Measurements from ENCODE around the gene ACD. TPM values are rescaled to one million over a fixed set of nuclear protein-coding genes. Genes with fewer than 3 reads are reported as not detected.

ACD gene
- total RNA-seq, 1 donor from 2014 or later, result 15.8 TPM

DNA sequence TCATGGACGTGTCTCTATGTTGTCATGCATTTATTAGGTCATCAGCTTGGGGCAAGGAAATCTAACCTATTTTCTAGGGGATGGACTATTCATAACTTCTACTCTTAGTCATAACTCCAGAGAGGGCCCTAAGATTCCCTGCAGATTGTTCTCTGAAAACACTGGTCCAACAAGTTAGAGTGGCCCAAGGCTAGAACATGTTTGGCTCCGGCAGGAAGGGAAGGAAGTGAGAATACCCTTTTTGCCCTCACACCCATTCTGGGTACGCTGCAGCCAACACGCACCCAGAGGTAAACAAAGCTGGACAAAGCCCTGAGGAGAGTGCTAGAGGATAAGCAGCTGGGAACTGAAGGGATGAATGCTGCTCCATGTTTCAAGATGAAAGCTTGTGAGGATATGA is 16.5 kb upstream of the ACD start:
- no peak for DNase-seq (ENCODE audit: low read depth)

DNA sequence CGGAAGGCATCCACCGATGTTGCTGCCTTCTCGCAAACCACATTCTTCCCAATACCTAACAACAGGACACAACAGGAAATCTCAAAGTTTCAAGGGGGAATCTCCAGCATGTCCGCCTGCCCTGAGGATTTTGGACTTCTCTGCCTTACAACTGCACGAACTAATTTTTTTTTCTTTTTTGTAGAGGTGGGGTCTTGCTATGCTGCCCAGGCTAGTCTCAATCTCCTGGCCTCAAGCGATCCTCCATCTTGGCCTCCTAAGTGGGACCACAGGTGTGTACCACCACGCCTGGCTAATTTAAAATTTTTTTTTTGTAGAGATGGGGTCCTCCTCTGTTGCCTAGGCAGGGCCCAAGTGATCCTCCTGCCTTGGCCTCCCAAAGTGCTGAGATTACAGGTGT is 15.9 kb upstream of the ACD start:
- DNase-seq (ENCODE audit: low read depth), result no peak

DNA sequence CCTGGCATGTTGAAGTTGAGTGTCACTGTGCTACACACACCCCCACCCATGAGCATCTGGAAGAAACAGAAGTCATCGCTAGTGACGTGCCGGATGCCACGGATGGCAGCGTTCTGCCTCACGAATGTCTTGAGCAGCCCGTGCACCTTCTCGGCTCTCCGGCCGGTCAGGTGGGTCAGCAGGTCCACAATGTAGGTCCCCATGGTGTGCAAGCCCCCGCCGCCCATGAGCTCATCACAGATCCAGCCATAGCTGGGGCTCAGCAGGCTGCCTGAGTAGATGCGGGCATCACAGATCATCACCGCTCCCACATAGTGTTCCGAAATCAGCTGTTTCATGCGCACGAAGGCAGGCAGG is 15.5 kb upstream of the ACD start:
- no peak for DNase-seq (ENCODE audit: low read depth)

- no peak for DNase-seq (ENCODE audit: low read depth)
These were observed 15.0 kb upstream of the ACD start for GRCh38 chr16:67674851-67675578.

DNA sequence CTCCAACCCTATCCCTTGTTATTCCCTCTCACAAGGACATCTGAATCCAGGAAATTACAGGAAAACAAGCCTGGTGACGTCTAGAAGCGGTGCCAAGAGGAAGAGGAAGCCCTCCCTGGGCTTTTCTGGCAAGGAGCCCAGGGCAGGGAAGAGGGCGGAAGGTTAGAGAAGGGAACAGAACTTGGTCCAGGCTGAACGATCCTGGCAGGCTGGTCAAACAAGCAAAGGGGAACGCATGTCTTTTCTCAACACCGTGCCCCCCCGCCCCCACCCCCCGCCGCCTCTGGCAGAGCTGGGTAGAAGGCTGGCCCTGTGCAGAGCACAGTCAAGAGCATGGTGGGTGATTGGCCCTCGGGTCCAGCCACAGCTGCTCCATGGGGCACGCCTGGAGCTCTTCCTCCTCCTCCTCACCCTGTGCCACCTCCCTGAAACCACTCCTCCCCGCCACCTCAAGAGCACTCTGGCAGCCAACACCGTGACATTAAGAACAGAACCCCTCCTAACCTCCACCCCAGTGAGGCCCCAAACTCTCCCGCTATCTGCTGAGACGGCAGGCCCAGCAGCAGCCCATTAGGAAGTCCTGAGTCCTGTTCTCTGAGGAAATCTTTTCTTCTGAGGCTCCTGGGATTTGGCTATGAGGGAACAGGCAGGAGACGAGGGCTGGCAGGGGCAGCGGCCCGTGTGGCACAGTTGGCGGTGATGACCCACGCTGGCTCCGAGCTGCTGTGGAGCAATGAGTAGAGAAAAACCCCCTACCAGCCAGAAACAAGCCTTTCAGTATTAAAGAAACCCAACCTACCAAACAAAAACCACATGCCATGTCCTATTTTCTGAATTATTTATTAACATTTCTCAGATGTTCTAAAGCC is 13.9 kb upstream of the ACD start:
- DNase-seq (ENCODE audit: low read depth), result no peak

- peak; percentile 92 for DNase-seq (ENCODE audit: low read depth)
These were observed 12.9 kb upstream of the ACD start for GRCh38 chr16:67672739-67673662.

DNA sequence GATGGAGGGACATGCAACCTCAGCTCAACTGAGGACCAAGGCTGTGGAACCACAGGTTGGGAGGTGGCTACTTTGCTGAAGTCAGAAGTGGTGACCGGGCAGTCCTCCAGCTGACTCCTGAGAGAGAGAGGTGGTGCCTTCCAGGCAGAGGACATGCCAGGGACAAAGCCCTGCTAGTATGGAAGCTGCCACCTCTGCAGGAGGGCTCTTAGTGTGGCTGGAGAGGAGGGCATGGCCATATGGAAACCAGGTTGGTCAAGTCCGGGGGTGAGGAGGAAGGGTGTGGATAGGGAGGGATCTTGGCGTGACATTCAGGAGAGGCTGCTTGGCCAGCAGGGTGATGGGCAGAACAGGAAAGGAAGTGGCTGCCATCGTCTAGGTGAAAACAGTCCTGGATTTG is 12.2 kb upstream of the ACD start:
- DNase-seq (ENCODE audit: low read depth), result no peak

- no peak for DNase-seq (ENCODE audit: low read depth)
These were observed 9.5 kb upstream of the ACD start for GRCh38 chr16:67669499-67670101.

- DNase-seq (ENCODE audit: low read depth), result no peak
These were observed 8.6 kb upstream of the ACD start for GRCh38 chr16:67668495-67669157.

GRCh38 chr16:67667817-67668494 is 7.9 kb upstream of the ACD start:
- DNase-seq (ENCODE audit: low read depth), result peak; percentile 95

GRCh38 chr16:67667453-67667816 is 7.4 kb upstream of the ACD start:
- DNase-seq (ENCODE audit: low read depth), result no peak

GRCh38 chr16:67666559-67667452 is 6.7 kb upstream of the ACD start, which contains the start of the genes C16orf86 and ENKD1:
TSS of gene C16orf86 (plus strand) at chr16:67666814. CDS start at chr16:67666971, 157 bp downstream.
TSS of gene ENKD1 (minus strand) at chr16:67666750. CDS start at chr16:67666442, 308 bp downstream.
- DNase-seq (ENCODE audit: low read depth), result peak; percentile 84

DNA sequence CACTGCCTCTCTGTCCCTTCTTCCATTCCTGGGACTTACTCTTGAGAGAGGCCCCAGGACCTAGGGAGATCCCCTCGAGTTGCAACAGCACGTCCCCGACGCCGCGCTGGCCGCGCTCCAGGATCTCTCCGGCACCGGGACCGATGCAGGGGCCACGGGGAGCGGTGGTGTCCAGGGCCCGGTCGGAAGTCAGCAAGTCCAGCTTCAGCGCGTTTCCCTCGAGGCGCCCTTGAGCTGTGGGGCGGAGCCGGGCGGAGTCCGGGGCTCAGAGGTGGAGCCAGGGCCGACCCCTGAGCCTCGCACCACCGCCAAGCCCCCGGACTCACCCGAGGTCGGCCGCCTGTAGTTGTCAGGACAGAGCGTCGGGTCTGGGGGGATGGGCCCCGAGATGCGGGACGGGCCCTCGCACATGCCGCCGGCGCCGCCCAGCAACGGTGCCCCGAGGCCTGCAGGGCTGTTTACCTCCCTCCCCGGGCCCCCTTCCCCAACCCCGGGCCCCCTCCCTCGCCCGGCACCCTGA is 6.0 kb upstream of the ACD start:
- DNase-seq (ENCODE audit: low read depth), result peak; percentile 24

GRCh38 chr16:67665598-67665997 is 5.5 kb upstream of the ACD start:
- DNase-seq (ENCODE audit: low read depth), result no peak

DNA sequence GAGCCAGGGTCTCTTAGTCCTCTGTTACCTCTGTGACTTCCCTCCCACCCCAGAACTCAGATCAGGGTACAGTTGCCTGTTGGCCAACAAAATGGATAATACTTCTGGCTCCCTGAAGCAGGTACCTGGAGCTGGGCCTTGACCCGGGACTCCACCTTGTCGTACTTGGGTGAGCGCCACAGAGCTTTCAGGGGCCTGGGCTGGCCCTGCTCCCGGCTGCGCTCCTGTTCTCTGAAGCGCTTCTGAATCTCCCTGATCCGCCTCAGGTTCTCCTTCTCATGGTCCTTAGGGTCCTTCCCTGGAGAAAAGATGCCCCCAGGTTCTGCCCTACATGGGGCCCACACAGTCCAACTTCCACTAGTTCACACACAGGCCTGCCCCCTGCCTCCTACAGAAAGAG is 4.8 kb upstream of the ACD start:
- DNase-seq (ENCODE audit: low read depth), result no peak

- DNase-seq (ENCODE audit: low read depth), result no peak
These were observed 4.2 kb upstream of the ACD start for GRCh38 chr16:67664258-67664657.

- DNase-seq (ENCODE audit: low read depth), result no peak
These were observed 3.8 kb upstream of the ACD start for GRCh38 chr16:67663877-67664222.

GRCh38 chr16:67663151-67663876 is 3.3 kb upstream of the ACD start:
- no peak for DNase-seq (ENCODE audit: low read depth)

Measured in myocyte (in vitro differentiated cells).